K562 (cell line): Measurements from ENCODE around the gene PNLIPRP2. TPM values are rescaled to one million over a fixed set of nuclear protein-coding genes. Genes with fewer than 3 reads are reported as not detected.

ENCODE experiments used
- ATAC-seq: fragments of 200-7000 bp; cut with Tn5 transposase; 3 replicates; pipeline ENCODE4 v1.9.1; 2020; ENCODE audit warnings: moderate library complexity
- BruUV-seq: library from RNA; stranded (reverse); fragments of 400-500 nt; replicated peaks from 2 replicates; lab custom pipeline; 2021; lab: Mats Ljungman, UMichigan
- CTCF ChIA-PET: fragments of 300-600 bp; formaldehyde crosslinking; extraction: SDS; loops from one replicate; lab custom pipeline; 2021; ENCODE audit warnings: low intra/inter-chr PET ratio; lab: Yijun Ruan, JAX
- POLR2A ChIA-PET: fragments of 300-600, 350-650 bp; sonication (Branson Sonifier 250); formaldehyde crosslinking; extraction: SDS; loops from one replicate; lab custom pipeline; 2021; ENCODE audit warnings: antibody characterized with exemption, inconsistent platforms; lab: Yijun Ruan, JAX
- DNase-seq, 4 experiments: peaks; one replicate each; pipeline versions ENCODE4 v3.0.0 to v3.0.0-alpha.2; 2011 to 2018; ENCODE audit warnings: low spot score in 3 of 4, mixed read lengths in 3 of 4; ENCODE audit errors: extremely low read depth in 1 of 4
- FAIRE-seq: peaks from 2 replicates; lab custom pipeline; 2011; peaks lifted over from hg19 to GRCh38; lab: Jason Lieb, UNC
- H2AFZ ChIP-seq: 2 replicates; pipeline ENCODE4 v1.6.0; 2011; ENCODE audit warnings: low read depth, low read length, control low read depth, inconsistent platforms
- H3K27ac ChIP-seq: fragments of 200-600 bp; 3 replicates; pipeline ENCODE4 v1.8.0; 2011; ENCODE audit warnings: low read depth, mild to moderate bottlenecking, control low read depth, inconsistent platforms, low read length, moderate library complexity, mixed read lengths; ENCODE audit errors: extremely low read depth
- H3K27me3 ChIP-seq, 2 experiments: fragments of 300-600 bp in 1 of 2; 2 replicates in 1 of 2; 3 replicates in 1 of 2; pipeline versions ENCODE4 v1.6.0 to v1.8.0; 2011; ENCODE audit warnings: inconsistent platforms in 2 of 2, low read length in 2 of 2, mild to moderate bottlenecking in 1 of 2, mixed read lengths in 1 of 2, moderate library complexity in 1 of 2; ENCODE audit not compliant: control insufficient read depth in 2 of 2, insufficient read depth in 2 of 2
- H3K36me3 ChIP-seq: fragments of 300-600 bp; 3 replicates; pipeline ENCODE4 v1.8.0; 2011; ENCODE audit warnings: mild to moderate bottlenecking, low read length, inconsistent platforms; ENCODE audit not compliant: control insufficient read depth, insufficient read depth
- H3K4me1 ChIP-seq, 2 experiments: fragments of 200-600 bp in 1 of 2; replicated peaks in 1 of 2; 2 replicates in 1 of 2; 3 replicates in 1 of 2; pipeline versions ENCODE4 v1.5.1 to v1.8.0; 2011; ENCODE audit warnings: inconsistent platforms in 2 of 2, low read length in 2 of 2, mild to moderate bottlenecking in 1 of 2, mixed read lengths in 1 of 2, moderate library complexity in 1 of 2; ENCODE audit not compliant: control insufficient read depth in 2 of 2, insufficient read depth in 2 of 2
- H3K4me2 ChIP-seq: 2 replicates; pipeline ENCODE4 v1.6.1; 2011; ENCODE audit warnings: low read length, control low read depth, inconsistent platforms, mixed read lengths; ENCODE audit not compliant: insufficient read depth
- H3K4me3 ChIP-seq: fragments of 200-600 bp; sonication (generic), shearing (Covaris generic); 2 replicates; pipeline ENCODE4 v1.5.1; 2016; ENCODE audit warnings: control low read depth, inconsistent platforms
- H3K79me2 ChIP-seq: fragments of 200-600 bp; 3 replicates; pipeline ENCODE4 v1.8.0; 2011; ENCODE audit warnings: low read length, inconsistent platforms; ENCODE audit not compliant: control insufficient read depth, insufficient read depth
- H3K9ac ChIP-seq, 2 experiments: 2 replicates each; pipeline versions ENCODE4 v1.6.0 to v1.6.1; 2011; ENCODE audit warnings: low read depth in 2 of 2, low read length in 2 of 2, control low read depth in 1 of 2, inconsistent platforms in 1 of 2, mild to moderate bottlenecking in 1 of 2, mixed read lengths in 1 of 2; ENCODE audit not compliant: insufficient read depth in 1 of 2
- H3K9me1 ChIP-seq: one replicate; pipeline ENCODE4 v1.6.0; 2011; ENCODE audit warnings: inconsistent platforms, mild to moderate bottlenecking, low read length, moderate library complexity; ENCODE audit not compliant: control insufficient read depth, insufficient read depth
- H3K9me3 ChIP-seq: replicated peaks from 2 replicates; pipeline ENCODE4 v1.5.1; 2011; ENCODE audit warnings: low read depth, low read length, inconsistent platforms; ENCODE audit not compliant: control insufficient read depth, insufficient read depth
- H4K20me1 ChIP-seq: replicated peaks from 2 replicates; pipeline ENCODE4 v1.6.1; 2011; ENCODE audit warnings: low read length, inconsistent platforms, mixed read lengths; ENCODE audit not compliant: control insufficient read depth, insufficient read depth
- ATF3 ChIP-seq, 2 experiments: fragments of 450-650 bp in 1 of 2; sonication (generic) in 1 of 2; formaldehyde crosslinking in 1 of 2; IDR thresholded peaks in 1 of 2; conservative IDR thresholded peaks in 1 of 2; 2 replicates each; pipeline versions ENCODE4 v1.6.1 to v1.8.1; 2016 to 2023; ENCODE audit warnings: mild to moderate bottlenecking in 2 of 2, moderate library complexity in 2 of 2, inconsistent platforms in 1 of 2, missing genetic modification reagents in 1 of 2
- CBX5 ChIP-seq: IDR thresholded peaks from 2 replicates; pipeline ENCODE4 v1.6.1; 2014; ENCODE audit warnings: low read depth, borderline replicate concordance
- CTCFL ChIP-seq: IDR thresholded peaks from 2 replicates; pipeline ENCODE4 v1.6.1; 2011; ENCODE audit warnings: borderline replicate concordance, low read depth, mild to moderate bottlenecking, moderate library complexity, low read length; ENCODE audit not compliant: insufficient read depth, poor library complexity, severe bottlenecking
- HES1 ChIP-seq: fragments of 450-650 bp; IDR thresholded peaks from 2 replicates; pipeline ENCODE4 v1.6.1; 2016; ENCODE audit warnings: low read depth, mild to moderate bottlenecking, moderate library complexity
- HEY1 ChIP-seq: fragments of 250-450 bp; sonication (Bioruptor Pico); IDR thresholded peaks from 2 replicates; pipeline ENCODE4 v1.5.0; 2020; ENCODE audit warnings: mild to moderate bottlenecking, moderate library complexity, borderline replicate concordance
- PPARD ChIP-seq: fragments of 250-450 bp; sonication (Bioruptor Pico); IDR thresholded peaks from 2 replicates; pipeline ENCODE4 v1.8.0; 2022; ENCODE audit warnings: inconsistent platforms, mild to moderate bottlenecking, moderate library complexity
- ZNF282 ChIP-seq: sonication (generic); formaldehyde crosslinking; IDR thresholded peaks from 2 replicates; pipeline ENCODE4 v1.8.1; 2023; ENCODE audit warnings: missing genetic modification reagents
- WGBS: fragments of 100-300 bp; shearing (Covaris generic); methylation state at CpG from one replicate; pipeline ENCODE4 v1.1.6; 2016; ENCODE audit warnings: low coverage, mixed read lengths; ENCODE audit not compliant: insufficient coverage; ENCODE audit errors: missing lambda C conversion rate; 5-methylcytosine and 5-hydroxymethylcytosine counted together
- in situ Hi-C: fragments of 300-500 bp; cut with MboI; formaldehyde crosslinking; loops from 4 replicates; pipeline ENCODE4 v1.15.0; 2018; ENCODE audit warnings: inconsistent platforms, mixed read lengths
- intact Hi-C: fragments of 100-400 bp; cut with micrococcal nuclease; formaldehyde crosslinking; loops from 2 replicates; pipeline ENCODE4 v1.14.2; 2022
- polyA plus RNA-seq, 8 experiments: library from polyadenylated mRNA; depleted of rRNA in 4 of 8; stranded (reverse) in 5 of 8; unstranded in 3 of 8; fragments of >200 nt; fragmentation: Nextera tagmentation in 2 of 8; fragmentation: Illumina TruSeq in 1 of 8; extraction: Ambion mirVana in 2 of 8; extraction: Trizol in 1 of 8; gene quantifications; 2 replicates each; pipeline versions ENCODE4 v1.2.1 to v1.2.3, GENCODE V29; 2011 to 2014; ENCODE audit warnings: inconsistent platforms in 1 of 8, missing spikeins in 1 of 8
- total RNA-seq, 7 experiments: library from RNA; depleted of rRNA in 6 of 7; stranded (reverse); fragments of >200 nt in 6 of 7; fragmentation: Illumina TruSeq in 2 of 7; extraction: Trizol in 2 of 7; gene quantifications; 2 replicates each; pipeline versions ENCODE4 v1.2.1 to v1.2.3, GENCODE V29; 2011 to 2021; ENCODE audit warnings: low replicate concordance in 1 of 7

PNLIPRP2 gene
- total and polyA plus RNA-seq, 9 of the 15 experiments (the other 6 are each of a cell fraction or from before 2014, with no cell fraction given) = 0.38 TPM; not detected in 8

- Histone ChIP-seq H3K27me3 (no peaks in the 10 kb centered on the region), H3K27ac (no peak overlapping the region), H3K36me3 (no peaks in the 10 kb centered on the region), H2AFZ (no peak overlapping the region), H3K9ac (no peak overlapping the region), H3K9me1 (no peaks in the 10 kb centered on the region), H4K20me1 (no peaks in the 10 kb centered on the region), H3K9me3 (no peaks in the 10 kb centered on the region), H3K79me2 (no peaks in the 10 kb centered on the region), H3K4me2 (no peak overlapping the region), H3K4me3 (no peak overlapping the region), H3K4me1 (no peaks in the 10 kb centered on the region)
- 0% methylated on average over 7 of the region's 8 CpGs for WGBS
- ChIA-PET CTCF (no interaction called here), POLR2A (no interaction called here)
- in situ Hi-C loops (no loop called here), intact Hi-C loops (no loop called here)
- FAIRE-seq (no peak), DNase-seq (no peak), ATAC-seq (no peak)
- BruUV-seq = no TSS peak
- TF ChIP-seq CTCFL (no peak), ATF3 (IDR thresholded peaks at IDR 0.05) (0 out of 2 replicates have a peak, but pooled peaks have one; percentile 24), ATF3 (CRISPR knock-in tag; conservative IDR thresholded peaks at IDR 0.05) (no peak), HEY1 (CRISPR knock-in tag) (no peak), PPARD (CRISPR knock-in tag) (no peak), HES1 (no peak), ZNF282 (no peak), CBX5 (no peak)
Measured at GRCh38 chr10:116587878-116588591, 32.7 kb upstream of the PNLIPRP2 start.
